K562 (cell line): ENCODE data around the gene DDAH2. TPM values are rescaled to one million over a fixed set of nuclear protein-coding genes. Genes with fewer than 3 reads are reported as not detected.

Source experiments
- ATAC-seq: fragments of 200-7000 bp; cut with Tn5 transposase; 3 replicates; pipeline ENCODE4 v1.9.1; 2020; ENCODE audit warnings: moderate library complexity
- BruUV-seq: library from RNA; stranded (reverse); fragments of 400-500 nt; replicated peaks from 2 replicates; lab custom pipeline; 2021; lab: Mats Ljungman, UMichigan
- CTCF ChIA-PET: fragments of 300-600 bp; formaldehyde crosslinking; extraction: SDS; loops from one replicate; lab custom pipeline; 2021; ENCODE audit warnings: low intra/inter-chr PET ratio; lab: Yijun Ruan, JAX
- POLR2A ChIA-PET: fragments of 300-600, 350-650 bp; sonication (Branson Sonifier 250); formaldehyde crosslinking; extraction: SDS; loops from one replicate; lab custom pipeline; 2021; ENCODE audit warnings: antibody characterized with exemption, inconsistent platforms; lab: Yijun Ruan, JAX
- DNase-seq, 4 experiments: peaks; one replicate each; pipeline versions ENCODE4 v3.0.0 to v3.0.0-alpha.2; 2011 to 2018; ENCODE audit warnings: low spot score in 3 of 4, mixed read lengths in 3 of 4; ENCODE audit errors: extremely low read depth in 1 of 4
- FAIRE-seq: peaks from 2 replicates; lab custom pipeline; 2011; peaks lifted over from hg19 to GRCh38; lab: Jason Lieb, UNC
- H2AFZ ChIP-seq: 2 replicates; pipeline ENCODE4 v1.6.0; 2011; ENCODE audit warnings: low read depth, low read length, control low read depth, inconsistent platforms
- H3K27ac ChIP-seq: fragments of 200-600 bp; 3 replicates; pipeline ENCODE4 v1.8.0; 2011; ENCODE audit warnings: low read depth, mild to moderate bottlenecking, control low read depth, inconsistent platforms, low read length, moderate library complexity, mixed read lengths; ENCODE audit errors: extremely low read depth
- H3K27me3 ChIP-seq, 2 experiments: fragments of 300-600 bp in 1 of 2; 2 replicates in 1 of 2; 3 replicates in 1 of 2; pipeline versions ENCODE4 v1.6.0 to v1.8.0; 2011; ENCODE audit warnings: inconsistent platforms in 2 of 2, low read length in 2 of 2, mild to moderate bottlenecking in 1 of 2, mixed read lengths in 1 of 2, moderate library complexity in 1 of 2; ENCODE audit not compliant: control insufficient read depth in 2 of 2, insufficient read depth in 2 of 2
- H3K36me3 ChIP-seq: fragments of 300-600 bp; 3 replicates; pipeline ENCODE4 v1.8.0; 2011; ENCODE audit warnings: mild to moderate bottlenecking, low read length, inconsistent platforms; ENCODE audit not compliant: control insufficient read depth, insufficient read depth
- H3K4me1 ChIP-seq, 2 experiments: fragments of 200-600 bp in 1 of 2; replicated peaks in 1 of 2; 2 replicates in 1 of 2; 3 replicates in 1 of 2; pipeline versions ENCODE4 v1.5.1 to v1.8.0; 2011; ENCODE audit warnings: inconsistent platforms in 2 of 2, low read length in 2 of 2, mild to moderate bottlenecking in 1 of 2, mixed read lengths in 1 of 2, moderate library complexity in 1 of 2; ENCODE audit not compliant: control insufficient read depth in 2 of 2, insufficient read depth in 2 of 2
- H3K4me2 ChIP-seq: 2 replicates; pipeline ENCODE4 v1.6.1; 2011; ENCODE audit warnings: low read length, control low read depth, inconsistent platforms, mixed read lengths; ENCODE audit not compliant: insufficient read depth
- H3K4me3 ChIP-seq: fragments of 200-600 bp; sonication (generic), shearing (Covaris generic); 2 replicates; pipeline ENCODE4 v1.5.1; 2016; ENCODE audit warnings: control low read depth, inconsistent platforms
- H3K79me2 ChIP-seq: fragments of 200-600 bp; 3 replicates; pipeline ENCODE4 v1.8.0; 2011; ENCODE audit warnings: low read length, inconsistent platforms; ENCODE audit not compliant: control insufficient read depth, insufficient read depth
- H3K9ac ChIP-seq, 2 experiments: 2 replicates each; pipeline versions ENCODE4 v1.6.0 to v1.6.1; 2011; ENCODE audit warnings: low read depth in 2 of 2, low read length in 2 of 2, control low read depth in 1 of 2, inconsistent platforms in 1 of 2, mild to moderate bottlenecking in 1 of 2, mixed read lengths in 1 of 2; ENCODE audit not compliant: insufficient read depth in 1 of 2
- H3K9me1 ChIP-seq: one replicate; pipeline ENCODE4 v1.6.0; 2011; ENCODE audit warnings: inconsistent platforms, mild to moderate bottlenecking, low read length, moderate library complexity; ENCODE audit not compliant: control insufficient read depth, insufficient read depth
- H3K9me3 ChIP-seq: replicated peaks from 2 replicates; pipeline ENCODE4 v1.5.1; 2011; ENCODE audit warnings: low read depth, low read length, inconsistent platforms; ENCODE audit not compliant: control insufficient read depth, insufficient read depth
- H4K20me1 ChIP-seq: replicated peaks from 2 replicates; pipeline ENCODE4 v1.6.1; 2011; ENCODE audit warnings: low read length, inconsistent platforms, mixed read lengths; ENCODE audit not compliant: control insufficient read depth, insufficient read depth
- ADNP ChIP-seq: fragments of 200-800 bp; sonication (Bioruptor generic); IDR thresholded peaks from 2 replicates; pipeline ENCODE4 v1.6.1; 2016; ENCODE audit warnings: missing genetic modification characterization, missing compliant biosample characterization
- EP300 ChIP-seq: IDR thresholded peaks from 2 replicates; pipeline ENCODE4 v1.6.1; 2012; ENCODE audit warnings: low read length, improper control_type of control experiment
- GATA2 ChIP-seq: sonication (generic); formaldehyde crosslinking; IDR thresholded peaks from 2 replicates; pipeline ENCODE4 v1.4.0; 2020; ENCODE audit warnings: mild to moderate bottlenecking, missing genetic modification reagents
- KDM1A ChIP-seq, 2 experiments: fragments of 450-650 bp; IDR thresholded peaks; 2 replicates each; pipeline ENCODE4 v1.6.1; 2016; ENCODE audit warnings: mild to moderate bottlenecking in 2 of 2
- MYNN ChIP-seq, 2 experiments: sonication (generic); formaldehyde crosslinking in 1 of 2; IDR thresholded peaks; 2 replicates each; pipeline versions ENCODE4 v1.5.0 to v1.6.1; 2016 to 2020; ENCODE audit warnings: antibody characterized with exemption in 1 of 2, missing genetic modification reagents in 1 of 2
- TEAD4 ChIP-seq, 2 experiments: sonication (generic) in 1 of 2; formaldehyde crosslinking in 1 of 2; IDR thresholded peaks; 2 replicates each; pipeline versions ENCODE4 v1.6.1 to v1.8.0; 2012 to 2022; ENCODE audit warnings: borderline replicate concordance in 1 of 2, inconsistent platforms in 1 of 2, low read length in 1 of 2, mild to moderate bottlenecking in 1 of 2, missing genetic modification reagents in 1 of 2
- ZNF3 ChIP-seq: fragments of 250-450 bp; sonication (Bioruptor Pico); IDR thresholded peaks from 2 replicates; pipeline ENCODE4 v1.5.0; 2021; ENCODE audit warnings: mild to moderate bottlenecking, moderate library complexity
- ZNF57 ChIP-seq: fragments of 450-650 bp; formaldehyde crosslinking; IDR thresholded peaks from 2 replicates; pipeline ENCODE4 v1.4.0; 2020; ENCODE audit warnings: mild to moderate bottlenecking, moderate library complexity
- ZNF609 ChIP-seq: sonication (generic); formaldehyde crosslinking; IDR thresholded peaks from 2 replicates; pipeline ENCODE4 v1.8.1; 2023; ENCODE audit warnings: missing genetic modification reagents, mild to moderate bottlenecking, borderline replicate concordance
- WGBS: fragments of 100-300 bp; shearing (Covaris generic); methylation state at CpG from one replicate; pipeline ENCODE4 v1.1.6; 2016; ENCODE audit warnings: low coverage, mixed read lengths; ENCODE audit not compliant: insufficient coverage; ENCODE audit errors: missing lambda C conversion rate; 5-methylcytosine and 5-hydroxymethylcytosine counted together
- in situ Hi-C: fragments of 300-500 bp; cut with MboI; formaldehyde crosslinking; loops from 4 replicates; pipeline ENCODE4 v1.15.0; 2018; ENCODE audit warnings: inconsistent platforms, mixed read lengths
- intact Hi-C: fragments of 100-400 bp; cut with micrococcal nuclease; formaldehyde crosslinking; loops from 2 replicates; pipeline ENCODE4 v1.14.2; 2022
- polyA plus RNA-seq, 8 experiments: library from polyadenylated mRNA; depleted of rRNA in 4 of 8; stranded (reverse) in 5 of 8; unstranded in 3 of 8; fragments of >200 nt; fragmentation: Nextera tagmentation in 2 of 8; fragmentation: Illumina TruSeq in 1 of 8; extraction: Ambion mirVana in 2 of 8; extraction: Trizol in 1 of 8; gene quantifications; 2 replicates each; pipeline versions ENCODE4 v1.2.1 to v1.2.3, GENCODE V29; 2011 to 2014; ENCODE audit warnings: inconsistent platforms in 1 of 8, missing spikeins in 1 of 8
- total RNA-seq, 7 experiments: library from RNA; depleted of rRNA in 6 of 7; stranded (reverse); fragments of >200 nt in 6 of 7; fragmentation: Illumina TruSeq in 2 of 7; extraction: Trizol in 2 of 7; gene quantifications; 2 replicates each; pipeline versions ENCODE4 v1.2.1 to v1.2.3, GENCODE V29; 2011 to 2021; ENCODE audit warnings: low replicate concordance in 1 of 7
- TF ChIP-seq, protein P1 (sequence below): fragments of 250-450 bp; sonication (Bioruptor Pico); IDR thresholded peaks from 2 replicates; pipeline ENCODE4 v1.8.0; 2021; ENCODE audit warnings: moderate library complexity, mild to moderate bottlenecking, inconsistent platforms
- TF ChIP-seq, protein P2 (sequence below): fragments of 150-350 bp; IDR thresholded peaks from 2 replicates; pipeline ENCODE4 v1.6.1; 2014; ENCODE audit warnings: low read depth, mild to moderate bottlenecking, low read length, borderline replicate concordance

The DDAH2 gene
- total and polyA plus RNA-seq, 9 of the 15 experiments (the other 6 are each of a cell fraction or from before 2014, with no cell fraction given) = 1.8 to 45.4 (median 21.4) TPM

DNA sequence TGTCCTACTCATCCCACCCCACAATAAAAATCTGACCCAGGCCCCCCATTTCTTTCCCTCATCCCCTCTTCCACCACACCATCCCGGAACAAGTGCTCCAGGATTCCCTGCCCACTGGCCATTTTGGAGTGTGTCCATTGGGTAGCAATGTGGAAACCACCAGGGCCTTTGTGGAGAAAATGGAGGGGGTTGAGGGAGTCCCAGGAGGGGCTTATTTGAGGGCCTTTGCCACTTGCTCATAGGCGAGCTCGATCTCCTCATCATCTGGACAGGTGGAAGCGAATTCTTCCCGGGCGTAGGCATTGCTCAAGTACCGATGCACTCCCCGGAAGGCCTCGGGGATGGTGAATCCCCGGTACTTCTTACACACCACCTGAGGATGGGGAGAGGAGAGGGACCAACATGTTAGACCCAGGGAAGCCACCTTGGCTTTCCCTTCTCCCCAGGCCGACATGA lies 1.6 kb upstream of the DDAH2 start:
- FAIRE-seq (no peak), DNase-seq (peak in 1 of 4 experiments; percentile 58), ATAC-seq (no peak)
- Histone ChIP-seq H3K4me2 (peak overlapping the region; percentile 94), H2AFZ (no peak overlapping the region), H3K4me3 (peak overlapping the region; percentile 65; the same call in 1 of the 2 replicates), H3K9me3 (no peaks in the 10 kb centered on the region), H3K36me3 (peaks cover 80% of the 10 kb centered on the region), H3K9me1 (peaks cover 5% of the 10 kb centered on the region), H3K4me1 (peaks cover 50 to 64% of the 10 kb centered on the region in 2 experiments), H3K27ac (peak overlapping the region; percentile 75; the same call in 2 of the 3 replicates), H4K20me1 (peaks cover 23% of the 10 kb centered on the region), H3K79me2 (peaks cover 52% of the 10 kb centered on the region), H3K9ac (peak overlapping the region; percentile 17 to 58; a peak in 2 of 4 replicates), H3K27me3 (no peaks in the 10 kb centered on the region)
- ChIA-PET POLR2A (interaction anchor here (0.6 to 15.0 kb wide), 31 partner anchors 5 to 220 kb away, joined by 3 to 236 read pairs (median 5); partner anchors contain the start of genes ABHD16A, C6orf47, CLIC1 and CSNK2B), CTCF (no interaction called here)
- in situ Hi-C loops (no loop called here), intact Hi-C loops (loop anchor here (10.0 kb wide), 1 partner anchor 244 kb away; the partner anchor contains the start of gene DXO)
- BruUV-seq = no TSS peak
- 60% methylated on average over 11 of the region's 11 CpGs for WGBS
- TF ChIP-seq TEAD4 (IDR thresholded peaks at IDR 0.05; ENCODE audit: low read length) (no peak), TEAD4 (CRISPR knock-in tag; IDR thresholded peaks at IDR 0.05; ENCODE audit: borderline replicate concordance) (no peak), ZNF3 (CRISPR knock-in tag) (no peak), ADNP (tag) (no peak), GATA2 (CRISPR knock-in tag) (no peak), ZNF57 (CRISPR knock-in tag) (0 out of 2 replicates have a peak, but pooled peaks have one; percentile 61), EP300 (no peak), KDM1A (IDR thresholded peaks at IDR 0.05) (no peak), ZNF609 (CRISPR knock-in tag) (no peak), MYNN (IDR thresholded peaks at IDR 0.05) (no peak), MYNN (CRISPR knock-in tag; IDR thresholded peaks at IDR 0.05) (no peak)
- TF ChIP-seq, protein P1, sequence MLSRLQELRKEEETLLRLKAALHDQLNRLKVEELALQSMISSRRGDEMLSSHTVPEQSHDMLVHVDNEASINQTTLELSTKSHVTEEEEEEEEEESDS (CRISPR knock-in tag) = no peak
- TF ChIP-seq, protein P2, sequence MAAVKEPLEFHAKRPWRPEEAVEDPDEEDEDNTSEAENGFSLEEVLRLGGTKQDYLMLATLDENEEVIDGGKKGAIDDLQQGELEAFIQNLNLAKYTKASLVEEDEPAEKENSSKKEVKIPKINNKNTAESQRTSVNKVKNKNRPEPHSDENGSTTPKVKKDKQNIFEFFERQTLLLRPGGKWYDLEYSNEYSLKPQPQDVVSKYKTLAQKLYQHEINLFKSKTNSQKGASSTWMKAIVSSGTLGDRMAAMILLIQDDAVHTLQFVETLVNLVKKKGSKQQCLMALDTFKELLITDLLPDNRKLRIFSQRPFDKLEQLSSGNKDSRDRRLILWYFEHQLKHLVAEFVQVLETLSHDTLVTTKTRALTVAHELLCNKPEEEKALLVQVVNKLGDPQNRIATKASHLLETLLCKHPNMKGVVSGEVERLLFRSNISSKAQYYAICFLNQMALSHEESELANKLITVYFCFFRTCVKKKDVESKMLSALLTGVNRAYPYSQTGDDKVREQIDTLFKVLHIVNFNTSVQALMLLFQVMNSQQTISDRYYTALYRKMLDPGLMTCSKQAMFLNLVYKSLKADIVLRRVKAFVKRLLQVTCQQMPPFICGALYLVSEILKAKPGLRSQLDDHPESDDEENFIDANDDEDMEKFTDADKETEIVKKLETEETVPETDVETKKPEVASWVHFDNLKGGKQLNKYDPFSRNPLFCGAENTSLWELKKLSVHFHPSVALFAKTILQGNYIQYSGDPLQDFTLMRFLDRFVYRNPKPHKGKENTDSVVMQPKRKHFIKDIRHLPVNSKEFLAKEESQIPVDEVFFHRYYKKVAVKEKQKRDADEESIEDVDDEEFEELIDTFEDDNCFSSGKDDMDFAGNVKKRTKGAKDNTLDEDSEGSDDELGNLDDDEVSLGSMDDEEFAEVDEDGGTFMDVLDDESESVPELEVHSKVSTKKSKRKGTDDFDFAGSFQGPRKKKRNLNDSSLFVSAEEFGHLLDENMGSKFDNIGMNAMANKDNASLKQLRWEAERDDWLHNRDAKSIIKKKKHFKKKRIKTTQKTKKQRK = no peak
